Neuron (in vitro differentiated cells): Measurements from ENCODE around the gene SPDYC.

Experiments used
- H2AFZ ChIP-seq: one replicate; pipeline ENCODE4 v1.6.1; 2013; ENCODE audit warnings: low read depth, mild to moderate bottlenecking, inconsistent platforms, low read length, moderate library complexity
- H3K27me3 ChIP-seq: one replicate; pipeline ENCODE4 v1.6.1; 2013; ENCODE audit warnings: low read length; ENCODE audit not compliant: insufficient read depth
- H3K36me3 ChIP-seq: one replicate; pipeline ENCODE4 v1.6.1; 2013; ENCODE audit warnings: low read length; ENCODE audit not compliant: insufficient read depth
- H3K4me1 ChIP-seq: one replicate; pipeline ENCODE4 v1.6.1; 2013; ENCODE audit warnings: low read length; ENCODE audit not compliant: insufficient read depth
- H3K4me3 ChIP-seq: 2 replicates; pipeline ENCODE4 v1.5.1; 2013; ENCODE audit warnings: mild to moderate bottlenecking, low read length, moderate library complexity
- H3K9me3 ChIP-seq: one replicate; pipeline ENCODE4 v1.6.1; 2013; ENCODE audit warnings: low read length

Gene SPDYC

GRCh38 chr11:65208785-65209710 is 39.0 kb downstream of the SPDYC start:
- Histone ChIP-seq H3K27me3 (no peaks in the 10 kb centered on the region), H2AFZ (no peak overlapping the region), H3K4me3 (no peak overlapping the region), H3K36me3 (peaks cover 28% of the 10 kb centered on the region), H3K9me3 (no peaks in the 10 kb centered on the region), H3K4me1 (no peaks in the 10 kb centered on the region)

GRCh38 chr11:65209711-65210360 is 39.8 kb downstream of the SPDYC start:
- Histone ChIP-seq H3K4me3 (no peak overlapping the region), H3K36me3 (peaks cover 25% of the 10 kb centered on the region), H2AFZ (no peak overlapping the region), H3K27me3 (no peaks in the 10 kb centered on the region), H3K4me1 (no peaks in the 10 kb centered on the region), H3K9me3 (no peaks in the 10 kb centered on the region)

GRCh38 chr11:65210361-65210731 is 40.3 kb downstream of the SPDYC start:
- Histone ChIP-seq H2AFZ (no peak overlapping the region), H3K9me3 (no peaks in the 10 kb centered on the region), H3K4me1 (no peaks in the 10 kb centered on the region), H3K4me3 (no peak overlapping the region), H3K27me3 (no peaks in the 10 kb centered on the region), H3K36me3 (peaks cover 25% of the 10 kb centered on the region)

GRCh38 chr11:65210748-65211147 is 40.7 kb downstream of the SPDYC start:
- no peak overlapping the region for H3K4me3 ChIP-seq
- H2AFZ ChIP-seq: no peak overlapping the region
- H3K27me3 ChIP-seq: no peaks in the 10 kb centered on the region
- peaks cover 21% of the 10 kb centered on the region for H3K36me3 ChIP-seq
- H3K4me1 ChIP-seq: no peaks in the 10 kb centered on the region
- no peaks in the 10 kb centered on the region for H3K9me3 ChIP-seq

GRCh38 chr11:65211293-65212105 is 41.5 kb downstream of the SPDYC start:
- Histone ChIP-seq H3K4me1 (no peaks in the 10 kb centered on the region), H2AFZ (no peak overlapping the region), H3K4me3 (no peak overlapping the region), H3K9me3 (no peaks in the 10 kb centered on the region), H3K36me3 (peaks cover 13% of the 10 kb centered on the region), H3K27me3 (no peaks in the 10 kb centered on the region)

- H3K36me3 ChIP-seq: peaks cover 12% of the 10 kb centered on the region
- H3K9me3 ChIP-seq: no peaks in the 10 kb centered on the region
- H3K4me3 ChIP-seq: no peak overlapping the region
- H3K4me1 ChIP-seq: no peaks in the 10 kb centered on the region
- no peak overlapping the region for H2AFZ ChIP-seq
- H3K27me3 ChIP-seq: no peaks in the 10 kb centered on the region
These were observed 42.3 kb downstream of the SPDYC start for GRCh38 chr11:65212226-65212801.

GRCh38 chr11:65213322-65214211 is 43.5 kb downstream of the SPDYC start:
- H3K36me3 ChIP-seq: peaks cover 12% of the 10 kb centered on the region
- no peaks in the 10 kb centered on the region for H3K4me1 ChIP-seq
- H3K27me3 ChIP-seq: no peaks in the 10 kb centered on the region
- H3K9me3 ChIP-seq: no peaks in the 10 kb centered on the region
- no peak overlapping the region for H3K4me3 ChIP-seq
- H2AFZ ChIP-seq: no peak overlapping the region

GRCh38 chr11:65214212-65214845 is 44.3 kb downstream of the SPDYC start:
- no peak overlapping the region for H3K4me3 ChIP-seq
- H3K4me1 ChIP-seq: no peaks in the 10 kb centered on the region
- H3K9me3 ChIP-seq: no peaks in the 10 kb centered on the region
- no peak overlapping the region for H2AFZ ChIP-seq
- H3K27me3 ChIP-seq: no peaks in the 10 kb centered on the region
- H3K36me3 ChIP-seq: peaks cover 12% of the 10 kb centered on the region

GRCh38 chr11:65215441-65216076 is 45.5 kb downstream of the SPDYC start:
- H2AFZ ChIP-seq: no peak overlapping the region
- no peaks in the 10 kb centered on the region for H3K36me3 ChIP-seq
- no peaks in the 10 kb centered on the region for H3K4me1 ChIP-seq
- H3K9me3 ChIP-seq: no peaks in the 10 kb centered on the region
- no peak overlapping the region for H3K4me3 ChIP-seq
- H3K27me3 ChIP-seq: no peaks in the 10 kb centered on the region

GRCh38 chr11:65216830-65217229 is 46.8 kb downstream of the SPDYC start:
- Histone ChIP-seq H2AFZ (no peak overlapping the region), H3K9me3 (no peaks in the 10 kb centered on the region), H3K4me3 (no peak overlapping the region), H3K27me3 (no peaks in the 10 kb centered on the region), H3K4me1 (no peaks in the 10 kb centered on the region), H3K36me3 (no peaks in the 10 kb centered on the region)

GRCh38 chr11:65217441-65218423 is 47.7 kb downstream of the SPDYC start:
- no peak overlapping the region for H2AFZ ChIP-seq
- H3K9me3 ChIP-seq: no peaks in the 10 kb centered on the region
- peaks cover 2% of the 10 kb centered on the region for H3K27me3 ChIP-seq
- no peak overlapping the region for H3K4me3 ChIP-seq
- no peaks in the 10 kb centered on the region for H3K4me1 ChIP-seq
- no peaks in the 10 kb centered on the region for H3K36me3 ChIP-seq
